Measurements from ENCODE around the gene DKK3. TPM values are rescaled to one million over a fixed set of nuclear protein-coding genes. Genes with fewer than 3 reads are reported as not detected.

The DKK3 gene
- total RNA-seq, 6 experiments from 2014 or later = 518 to 872 (median 646) TPM

- TF ChIP-seq CTCF (IDR thresholded peaks at IDR 0.05) = no peak
- DNase-seq = peak; percentile 88
- Mint-ChIP-seq H3K4me3 (peak overlapping the region; percentile 56), H3K36me3 (ENCODE audit: low read depth) (peaks cover 76% of the 10 kb centered on the region), H3K9me3 (no peaks in the 10 kb centered on the region), H3K4me1 (ENCODE audit: low read depth) (peaks cover 100% of the 10 kb centered on the region), H3K27ac (peak overlapping the region; percentile 78), H3K27me3 (ENCODE audit: insufficient read depth) (no peaks in the 10 kb centered on the region; the same call in 1 of the 2 replicates)
Observed at GRCh38 chr11:11993839-11994238, 14.6 kb downstream of the DKK3 start.

- Mint-ChIP-seq H3K4me1 (ENCODE audit: low read depth) (peaks cover 100% of the 10 kb centered on the region), H3K9me3 (no peaks in the 10 kb centered on the region), H3K27ac (peak overlapping the region; percentile 73), H3K27me3 (ENCODE audit: insufficient read depth) (peaks cover 1% of the 10 kb centered on the region), H3K4me3 (peak overlapping the region; percentile 33), H3K36me3 (ENCODE audit: low read depth) (peaks cover 67% of the 10 kb centered on the region)
- DNase-seq = no peak
- TF ChIP-seq CTCF (IDR thresholded peaks at IDR 0.05) = no peak
Observed at GRCh38 chr11:11992257-11993212, 15.9 kb downstream of the DKK3 start.

- Mint-ChIP-seq H3K4me1 (ENCODE audit: low read depth) (peaks cover 100% of the 10 kb centered on the region), H3K27ac (peak overlapping the region; percentile 13), H3K4me3 (no peak overlapping the region), H3K9me3 (no peaks in the 10 kb centered on the region), H3K36me3 (ENCODE audit: low read depth) (peaks cover 62% of the 10 kb centered on the region), H3K27me3 (ENCODE audit: insufficient read depth) (peaks cover 3% of the 10 kb centered on the region)
- TF ChIP-seq CTCF (IDR thresholded peaks at IDR 0.05) = no peak
- no peak for DNase-seq
Observed at GRCh38 chr11:11989774-11990744, 18.4 kb downstream of the DKK3 start.

GRCh38 chr11:11988681-11989261 lies 19.7 kb downstream of the DKK3 start:
- peak; percentile 79 for TF ChIP-seq CTCF (IDR thresholded peaks at IDR 0.05)
- DNase-seq = no peak
- Mint-ChIP-seq H3K27me3 (ENCODE audit: insufficient read depth) (peaks cover 3% of the 10 kb centered on the region), H3K4me1 (ENCODE audit: low read depth) (peaks cover 100% of the 10 kb centered on the region), H3K27ac (peak overlapping the region; percentile 98), H3K36me3 (ENCODE audit: low read depth) (peaks cover 59% of the 10 kb centered on the region), H3K9me3 (no peaks in the 10 kb centered on the region), H3K4me3 (peak overlapping the region; percentile 54; the same call in 1 of the 2 replicates)

GRCh38 chr11:11988099-11988651 lies 20.3 kb downstream of the DKK3 start:
- Mint-ChIP-seq H3K9me3 (no peaks in the 10 kb centered on the region), H3K36me3 (ENCODE audit: low read depth) (peaks cover 54% of the 10 kb centered on the region), H3K4me3 (peak overlapping the region; percentile 54), H3K27ac (peak overlapping the region; percentile 98), H3K27me3 (ENCODE audit: insufficient read depth) (peaks cover 3% of the 10 kb centered on the region), H3K4me1 (ENCODE audit: low read depth) (peaks cover 100% of the 10 kb centered on the region)
- DNase-seq = peak; percentile 86
- peak; percentile 51 for TF ChIP-seq CTCF (IDR thresholded peaks at IDR 0.05)

Data from HFFc6 (cell line).